IMR-90 (cell line): ENCODE data around the gene CARF. TPM values are rescaled to one million over a fixed set of nuclear protein-coding genes. Genes with fewer than 3 reads are reported as not detected.

Experiments used
- ATAC-seq: fragments of 200-7000 bp; cut with Tn5 transposase; 2 replicates; pipeline ENCODE4 v1.9.1; 2020; ENCODE audit warnings: low read depth, mild to moderate bottlenecking, moderate library complexity
- BruUV-seq: library from RNA; stranded (reverse); fragments of 400-500 nt; replicated peaks from 2 replicates; lab custom pipeline; 2021; lab: Mats Ljungman, UMichigan
- CTCF ChIA-PET: fragments of 300-600 bp; formaldehyde crosslinking; extraction: SDS; loops from one replicate; lab custom pipeline; 2021; ENCODE audit warnings: antibody characterized with exemption; lab: Yijun Ruan, JAX
- POLR2A ChIA-PET: fragments of 300-600 bp; sonication (Branson Sonifier 250); formaldehyde crosslinking; loops from one replicate; lab custom pipeline; 2022; ENCODE audit warnings: antibody characterized with exemption; ENCODE audit not compliant: unreplicated experiment; lab: Charles Lee
- DNase-seq: peaks from one replicate; pipeline ENCODE4 v3.0.0; 2013
- H2AFZ ChIP-seq: replicated peaks from 2 replicates; pipeline ENCODE3; 2013; ENCODE audit warnings: low read length, mild to moderate bottlenecking; ENCODE audit not compliant: poor library complexity
- H2AK5ac ChIP-seq: 2 replicates; pipeline ENCODE4 v1.6.1; 2013; ENCODE audit warnings: low read depth, low read length, inconsistent platforms
- H2AK9ac ChIP-seq: replicated peaks from 2 replicates; pipeline ENCODE3; 2013; ENCODE audit warnings: mild to moderate bottlenecking, low read depth, low read length, moderate library complexity; ENCODE audit not compliant: poor library complexity
- H2BK120ac ChIP-seq: 2 replicates; pipeline ENCODE4 v1.6.1; 2013; ENCODE audit warnings: low read depth, low read length, inconsistent platforms
- H2BK15ac ChIP-seq: 3 replicates; pipeline ENCODE4 v1.6.1; 2013; ENCODE audit warnings: low read depth, low read length, inconsistent platforms
- H2BK20ac ChIP-seq: 2 replicates; pipeline ENCODE4 v1.6.1; 2013; ENCODE audit warnings: low read depth, mild to moderate bottlenecking, inconsistent platforms, low read length, moderate library complexity
- H2BK5ac ChIP-seq: 2 replicates; pipeline ENCODE4 v1.6.1; 2013; ENCODE audit warnings: mild to moderate bottlenecking, low read depth, low read length, inconsistent platforms; ENCODE audit not compliant: poor library complexity, severe bottlenecking
- H3K14ac ChIP-seq: replicated peaks from 2 replicates; pipeline ENCODE4 v1.6.1; 2013; ENCODE audit warnings: low read depth, low read length, inconsistent platforms
- H3K18ac ChIP-seq: 2 replicates; pipeline ENCODE4 v1.6.1; 2013; ENCODE audit warnings: low read depth, low read length, control low read depth
- H3K23ac ChIP-seq: 2 replicates; pipeline ENCODE4 v1.6.1; 2013; ENCODE audit warnings: low read depth, low read length, inconsistent platforms
- H3K27ac ChIP-seq: 2 replicates; pipeline ENCODE4 v1.5.1; 2013; ENCODE audit warnings: mild to moderate bottlenecking, control low read depth, low read length; ENCODE audit not compliant: insufficient read depth
- H3K27me3 ChIP-seq: 2 replicates; pipeline ENCODE4 v1.6.1; 2013; ENCODE audit warnings: low read length; ENCODE audit not compliant: control insufficient read depth, insufficient read depth
- H3K36me3 ChIP-seq: 2 replicates; pipeline ENCODE4 v1.6.1; 2013; ENCODE audit warnings: low read length, mixed read lengths; ENCODE audit not compliant: control insufficient read depth, insufficient read depth
- H3K4ac ChIP-seq: 2 replicates; pipeline ENCODE4 v1.6.1; 2013; ENCODE audit warnings: low read depth, low read length, inconsistent platforms
- H3K4me1 ChIP-seq: 2 replicates; pipeline ENCODE4 v1.6.1; 2013; ENCODE audit warnings: low read length, mixed read lengths; ENCODE audit not compliant: control insufficient read depth, insufficient read depth
- H3K4me2 ChIP-seq: 2 replicates; pipeline ENCODE4 v1.6.1; 2013; ENCODE audit warnings: low read depth, mild to moderate bottlenecking, control low read depth, low read length, moderate library complexity
- H3K4me3 ChIP-seq: 2 replicates; pipeline ENCODE4 v1.5.1; 2013; ENCODE audit warnings: low read depth, mild to moderate bottlenecking, control low read depth, low read length, moderate library complexity; ENCODE audit not compliant: insufficient read depth
- H3K56ac ChIP-seq: 2 replicates; pipeline ENCODE4 v1.6.1; 2013; ENCODE audit warnings: low read length, inconsistent platforms; ENCODE audit not compliant: insufficient read depth; ENCODE audit errors: extremely low read depth
- H3K79me1 ChIP-seq, 2 experiments: 2 replicates each; pipeline ENCODE4 v1.6.1; 2013; ENCODE audit warnings: low read length in 2 of 2, inconsistent platforms in 1 of 2, low read depth in 1 of 2
- H3K9ac ChIP-seq: 2 replicates; pipeline ENCODE4 v1.6.1; 2013; ENCODE audit warnings: low read depth, low read length, control low read depth
- H3K9me1 ChIP-seq: 2 replicates; pipeline ENCODE4 v1.6.1; 2013; ENCODE audit warnings: low read length, inconsistent platforms; ENCODE audit not compliant: insufficient read depth
- H3K9me3 ChIP-seq: 2 replicates; pipeline ENCODE4 v1.6.1; 2013; ENCODE audit warnings: low read length; ENCODE audit not compliant: control insufficient read depth, insufficient read depth
- H4K20me1 ChIP-seq: 2 replicates; pipeline ENCODE4 v1.6.1; 2013; ENCODE audit warnings: low read length, inconsistent platforms; ENCODE audit not compliant: insufficient read depth
- H4K5ac ChIP-seq: 2 replicates; pipeline ENCODE4 v1.6.1; 2013; ENCODE audit warnings: mild to moderate bottlenecking, low read depth, low read length, control low read depth
- H4K8ac ChIP-seq, 2 experiments: 2 replicates each; pipeline ENCODE4 v1.6.1; 2013; ENCODE audit warnings: low read depth in 2 of 2, low read length in 2 of 2, control low read depth in 1 of 2, inconsistent platforms in 1 of 2
- H4K91ac ChIP-seq: 2 replicates; pipeline ENCODE4 v1.6.1; 2013; ENCODE audit warnings: low read depth, low read length, inconsistent platforms; ENCODE audit not compliant: insufficient read depth
- CEBPB ChIP-seq: IDR thresholded peaks from 2 replicates; pipeline ENCODE4 v1.6.1; 2012; ENCODE audit warnings: low read depth, low read length, improper control_type of control experiment
- FOS ChIP-seq: fragments of 150-350 bp; IDR thresholded peaks from 2 replicates; pipeline ENCODE4 v1.6.1; 2016; ENCODE audit warnings: low read depth, low read length
- MAFK ChIP-seq: IDR thresholded peaks from 2 replicates; pipeline ENCODE4 v1.6.1; 2012; ENCODE audit warnings: low read depth, low read length, improper control_type of control experiment
- MXI1 ChIP-seq: IDR thresholded peaks from 2 replicates; pipeline ENCODE4 v1.6.1; 2012; ENCODE audit warnings: low read depth, mild to moderate bottlenecking, low read length, moderate library complexity, borderline replicate concordance
- NFE2L2 ChIP-seq: fragments of 150-350 bp; IDR thresholded peaks from 2 replicates; pipeline ENCODE4 v1.6.1; 2016; ENCODE audit warnings: low read depth, mild to moderate bottlenecking, low read length
- POLR2A ChIP-seq: IDR thresholded peaks from 2 replicates; pipeline ENCODE4 v1.6.1; 2012; ENCODE audit warnings: mild to moderate bottlenecking, low read depth, low read length
- RAD21 ChIP-seq: IDR thresholded peaks from 2 replicates; pipeline ENCODE4 v1.6.1; 2012; ENCODE audit warnings: low read length, improper control_type of control experiment
- RCOR1 ChIP-seq: IDR thresholded peaks from 2 replicates; pipeline ENCODE4 v1.6.1; 2012; ENCODE audit warnings: mild to moderate bottlenecking, low read length, improper control_type of control experiment; ENCODE audit not compliant: insufficient replicate concordance
- SMC3 ChIP-seq: fragments of 150-350 bp; IDR thresholded peaks from 2 replicates; pipeline ENCODE4 v1.6.1; 2016; ENCODE audit warnings: low read depth, mild to moderate bottlenecking, antibody characterized with exemption, low read length, moderate library complexity
- USF2 ChIP-seq: fragments of 150-350 bp; IDR thresholded peaks from 2 replicates; pipeline ENCODE4 v1.6.1; 2017; ENCODE audit warnings: mild to moderate bottlenecking, antibody characterized with exemption, low read length, low read depth
- WGBS, 2 experiments: methylation state at CpG; one replicate each; pipeline versions ENCODE4 v1.1.5 to v1.1.7; 2013; ENCODE audit warnings: missing lambda C conversion rate in 2 of 2; ENCODE audit not compliant: insufficient read length in 1 of 2; ENCODE audit errors: extremely low coverage in 2 of 2; 5-methylcytosine and 5-hydroxymethylcytosine counted together
- dilution Hi-C: fragments of 300-500 bp; cut with HindIII; formaldehyde crosslinking; loops from one replicate; pipeline ENCODE4 v1.14.3; 2018; ENCODE audit warnings: low sequenced_read_pairs; ENCODE audit not compliant: unreplicated experiment
- in situ Hi-C: fragments of 300-500 bp; cut with MboI; formaldehyde crosslinking; loops from 3 replicates; pipeline ENCODE4 v1.14.3; 2019; ENCODE audit warnings: low sequenced_read_pairs, inconsistent platforms, mixed read lengths
- intact Hi-C: fragments of 100-400 bp; cut with micrococcal nuclease; formaldehyde crosslinking; loops from 2 replicates; pipeline ENCODE4 v1.10.0; 2022
- polyA plus RNA-seq, 3 experiments: library from polyadenylated mRNA; depleted of rRNA; stranded (reverse); fragments of >200 nt; gene quantifications; 2 replicates each; pipeline ENCODE4 v1.2.3, GENCODE V29; 2012; ENCODE audit warnings: low replicate concordance in 1 of 3
- total RNA-seq: library from RNA; depleted of rRNA; stranded (reverse); fragments of >200 nt; gene quantifications from 2 replicates; pipeline ENCODE4 v1.2.3, GENCODE V29; 2012

CARF gene
- total and polyA plus RNA-seq, 2 of the 4 experiments (the other 2 are of a cell fraction): 2.4 to 5.6 TPM

- H3K14ac ChIP-seq: 0 out of 2 replicates have a peak overlapping the region, but pooled peaks have one; percentile 78
- in situ Hi-C loops: no loop called here
- H2BK15ac ChIP-seq: no peak overlapping the region; the same call in 2 of the 3 replicates
- DNase-seq (peak; percentile 63), ATAC-seq (no peak)
- no peak overlapping the region for H3K18ac ChIP-seq
- no peak overlapping the region for H4K91ac ChIP-seq
- H3K56ac ChIP-seq: no peak overlapping the region
- H2BK5ac ChIP-seq: no peak overlapping the region
- no peaks in the 10 kb centered on the region for H3K27me3 ChIP-seq
- H4K5ac ChIP-seq: no peak overlapping the region
- H3K4me2 ChIP-seq: no peak overlapping the region
- no peaks in the 10 kb centered on the region for H3K79me1 ChIP-seq
- H3K9me1 ChIP-seq: peaks cover 2% of the 10 kb centered on the region; the same call in 1 of the 2 replicates
- H2BK20ac ChIP-seq: no peak overlapping the region
- no CpG with 5 or more reads among the region's 5 CpGs for WGBS, 2 experiments
- peak overlapping the region; percentile 83 for H2AK9ac ChIP-seq
- TF ChIP-seq USF2 (no peak), FOS (0 out of 2 replicates have a peak, but pooled peaks have one; percentile 11), SMC3 (no peak), MAFK (peak; percentile 31; the same call in 1 of the 2 replicates), RCOR1 (no peak), MXI1 (peak; percentile 34; the same call in 1 of the 2 replicates), NFE2L2 (peak; percentile 88), POLR2A (no peak), CEBPB (no peak), RAD21 (no peak)
- intact Hi-C loops: no loop called here
- peak overlapping the region; percentile 84 for H2AFZ ChIP-seq
- CTCF ChIA-PET: no interaction called here
- no peaks in the 10 kb centered on the region for H3K4me1 ChIP-seq
- H3K4ac ChIP-seq: 0 out of 2 replicates have a peak overlapping the region, but pooled peaks have one; percentile 59
- BruUV-seq: no TSS peak
- H3K23ac ChIP-seq: no peak overlapping the region
- POLR2A ChIA-PET: no interaction called here
- no peak overlapping the region for H3K27ac ChIP-seq
- H3K9me3 ChIP-seq: no peaks in the 10 kb centered on the region
- H4K8ac ChIP-seq: peak overlapping the region in 1 of 2 experiments; percentile 68; a peak in 1 of 4 replicates
- no peak overlapping the region for H3K4me3 ChIP-seq
- H2AK5ac ChIP-seq: no peak overlapping the region
- no peaks in the 10 kb centered on the region for H4K20me1 ChIP-seq
- no peak overlapping the region for H2BK120ac ChIP-seq
- dilution Hi-C loops: no loop called here
- no peak overlapping the region for H3K9ac ChIP-seq
- no peaks in the 10 kb centered on the region for H3K36me3 ChIP-seq
Measured at GRCh38 chr2:202965810-202966460, 53.9 kb downstream of the CARF start.
